Measurements from ENCODE around the gene DAAM1.

The DAAM1 gene

GRCh38 chr14:59190372-59190771, 1.9 kb downstream of the DAAM1 start (continued):
- TF ChIP-seq, protein P1, sequence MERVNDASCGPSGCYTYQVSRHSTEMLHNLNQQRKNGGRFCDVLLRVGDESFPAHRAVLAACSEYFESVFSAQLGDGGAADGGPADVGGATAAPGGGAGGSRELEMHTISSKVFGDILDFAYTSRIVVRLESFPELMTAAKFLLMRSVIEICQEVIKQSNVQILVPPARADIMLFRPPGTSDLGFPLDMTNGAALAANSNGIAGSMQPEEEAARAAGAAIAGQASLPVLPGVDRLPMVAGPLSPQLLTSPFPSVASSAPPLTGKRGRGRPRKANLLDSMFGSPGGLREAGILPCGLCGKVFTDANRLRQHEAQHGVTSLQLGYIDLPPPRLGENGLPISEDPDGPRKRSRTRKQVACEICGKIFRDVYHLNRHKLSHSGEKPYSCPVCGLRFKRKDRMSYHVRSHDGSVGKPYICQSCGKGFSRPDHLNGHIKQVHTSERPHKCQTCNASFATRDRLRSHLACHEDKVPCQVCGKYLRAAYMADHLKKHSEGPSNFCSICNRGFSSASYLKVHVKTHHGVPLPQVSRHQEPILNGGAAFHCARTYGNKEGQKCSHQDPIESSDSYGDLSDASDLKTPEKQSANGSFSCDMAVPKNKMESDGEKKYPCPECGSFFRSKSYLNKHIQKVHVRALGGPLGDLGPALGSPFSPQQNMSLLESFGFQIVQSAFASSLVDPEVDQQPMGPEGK (CRISPR knock-in tag; IDR thresholded peaks at IDR 0.05; ENCODE audit: borderline replicate concordance), result no peak
- TF ChIP-seq, protein P2, sequence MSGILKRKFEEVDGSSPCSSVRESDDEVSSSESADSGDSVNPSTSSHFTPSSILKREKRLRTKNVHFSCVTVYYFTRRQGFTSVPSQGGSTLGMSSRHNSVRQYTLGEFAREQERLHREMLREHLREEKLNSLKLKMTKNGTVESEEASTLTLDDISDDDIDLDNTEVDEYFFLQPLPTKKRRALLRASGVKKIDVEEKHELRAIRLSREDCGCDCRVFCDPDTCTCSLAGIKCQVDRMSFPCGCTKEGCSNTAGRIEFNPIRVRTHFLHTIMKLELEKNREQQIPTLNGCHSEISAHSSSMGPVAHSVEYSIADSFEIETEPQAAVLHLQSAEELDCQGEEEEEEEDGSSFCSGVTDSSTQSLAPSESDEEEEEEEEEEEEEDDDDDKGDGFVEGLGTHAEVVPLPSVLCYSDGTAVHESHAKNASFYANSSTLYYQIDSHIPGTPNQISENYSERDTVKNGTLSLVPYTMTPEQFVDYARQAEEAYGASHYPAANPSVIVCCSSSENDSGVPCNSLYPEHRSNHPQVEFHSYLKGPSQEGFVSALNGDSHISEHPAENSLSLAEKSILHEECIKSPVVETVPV (CRISPR knock-in tag; IDR thresholded peaks at IDR 0.05), result no peak
- TF ChIP-seq GLIS3 (CRISPR knock-in tag; IDR thresholded peaks at IDR 0.05) (no peak), ZFP3 (CRISPR knock-in tag; IDR thresholded peaks at IDR 0.05) (no peak), POU6F1 (CRISPR knock-in tag; IDR thresholded peaks at IDR 0.05; ENCODE audit: borderline replicate concordance, low read depth) (no peak), ARNTL (CRISPR knock-in tag; IDR thresholded peaks at IDR 0.05; ENCODE audit: borderline replicate concordance, low read depth) (no peak), PPARA (CRISPR knock-in tag; IDR thresholded peaks at IDR 0.05; ENCODE audit: borderline replicate concordance) (no peak)

DNA sequence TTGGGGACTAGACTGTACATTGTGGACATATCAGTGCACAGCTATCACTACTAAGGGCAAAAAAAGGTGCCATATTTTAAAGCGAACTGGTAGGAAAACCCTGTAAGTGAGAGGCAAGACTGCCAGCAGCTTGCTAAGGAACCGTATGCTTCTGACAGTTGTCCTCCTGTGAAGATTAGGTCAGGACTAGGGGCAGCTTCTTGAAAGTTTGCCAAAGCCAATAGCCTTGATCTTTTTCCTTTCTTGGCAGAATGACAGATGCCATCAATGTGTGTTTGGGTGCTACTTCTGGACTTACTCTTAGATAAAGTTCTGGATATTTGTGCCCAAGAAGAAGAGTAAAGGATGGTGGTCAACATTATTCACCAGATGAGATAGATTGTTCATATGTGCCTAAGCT, 7.4 kb downstream of the DAAM1 start:
- TF ChIP-seq ZFP3 (CRISPR knock-in tag; IDR thresholded peaks at IDR 0.05) (no peak), CREB5 (CRISPR knock-in tag; IDR thresholded peaks at IDR 0.05; ENCODE audit: low read depth) (no peak), ESRRG (CRISPR knock-in tag; IDR thresholded peaks at IDR 0.05) (no peak), CSDC2 (CRISPR knock-in tag; IDR thresholded peaks at IDR 0.05) (no peak), ZC3H10 (CRISPR knock-in tag; IDR thresholded peaks at IDR 0.05) (no peak), ZFP30 (CRISPR knock-in tag; IDR thresholded peaks at IDR 0.05) (no peak)
- TF ChIP-seq, protein P1 (CRISPR knock-in tag; IDR thresholded peaks at IDR 0.05; ENCODE audit: borderline replicate concordance), result no peak
- ATAC-seq, result no peak

- ATAC-seq, result no peak
- no peak for TF ChIP-seq TCF4 (CRISPR knock-in tag; IDR thresholded peaks at IDR 0.05; ENCODE audit: borderline replicate concordance)
- no peak for TF ChIP-seq TOX (CRISPR knock-in tag; IDR thresholded peaks at IDR 0.05; ENCODE audit: borderline replicate concordance)
- TF ChIP-seq, protein P3, sequence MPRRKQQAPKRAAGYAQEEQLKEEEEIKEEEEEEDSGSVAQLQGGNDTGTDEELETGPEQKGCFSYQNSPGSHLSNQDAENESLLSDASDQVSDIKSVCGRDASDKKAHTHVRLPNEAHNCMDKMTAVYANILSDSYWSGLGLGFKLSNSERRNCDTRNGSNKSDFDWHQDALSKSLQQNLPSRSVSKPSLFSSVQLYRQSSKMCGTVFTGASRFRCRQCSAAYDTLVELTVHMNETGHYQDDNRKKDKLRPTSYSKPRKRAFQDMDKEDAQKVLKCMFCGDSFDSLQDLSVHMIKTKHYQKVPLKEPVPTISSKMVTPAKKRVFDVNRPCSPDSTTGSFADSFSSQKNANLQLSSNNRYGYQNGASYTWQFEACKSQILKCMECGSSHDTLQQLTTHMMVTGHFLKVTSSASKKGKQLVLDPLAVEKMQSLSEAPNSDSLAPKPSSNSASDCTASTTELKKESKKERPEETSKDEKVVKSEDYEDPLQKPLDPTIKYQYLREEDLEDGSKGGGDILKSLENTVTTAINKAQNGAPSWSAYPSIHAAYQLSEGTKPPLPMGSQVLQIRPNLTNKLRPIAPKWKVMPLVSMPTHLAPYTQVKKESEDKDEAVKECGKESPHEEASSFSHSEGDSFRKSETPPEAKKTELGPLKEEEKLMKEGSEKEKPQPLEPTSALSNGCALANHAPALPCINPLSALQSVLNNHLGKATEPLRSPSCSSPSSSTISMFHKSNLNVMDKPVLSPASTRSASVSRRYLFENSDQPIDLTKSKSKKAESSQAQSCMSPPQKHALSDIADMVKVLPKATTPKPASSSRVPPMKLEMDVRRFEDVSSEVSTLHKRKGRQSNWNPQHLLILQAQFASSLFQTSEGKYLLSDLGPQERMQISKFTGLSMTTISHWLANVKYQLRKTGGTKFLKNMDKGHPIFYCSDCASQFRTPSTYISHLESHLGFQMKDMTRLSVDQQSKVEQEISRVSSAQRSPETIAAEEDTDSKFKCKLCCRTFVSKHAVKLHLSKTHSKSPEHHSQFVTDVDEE (CRISPR knock-in tag; IDR thresholded peaks at IDR 0.05), result no peak
- TF ChIP-seq, protein P2 (CRISPR knock-in tag; IDR thresholded peaks at IDR 0.05), result no peak
- TF ChIP-seq ZNF8 (CRISPR knock-in tag; IDR thresholded peaks at IDR 0.05), result no peak
- no peak for TF ChIP-seq CREB5 (CRISPR knock-in tag; IDR thresholded peaks at IDR 0.05; ENCODE audit: low read depth)
- TF ChIP-seq SNAI2 (CRISPR knock-in tag; IDR thresholded peaks at IDR 0.05), result no peak
- TF ChIP-seq POU6F1 (CRISPR knock-in tag; IDR thresholded peaks at IDR 0.05; ENCODE audit: borderline replicate concordance, low read depth), result no peak
- TF ChIP-seq ZC3H10 (CRISPR knock-in tag; IDR thresholded peaks at IDR 0.05), result no peak
- no peak for TF ChIP-seq ZFP3 (CRISPR knock-in tag; IDR thresholded peaks at IDR 0.05)
Observed at GRCh38 chr14:59197695-59198262, 9.3 kb downstream of the DAAM1 start.

All from SK-N-SH treated with all-trans-retinoic acid at 6 μM for 48 hours (cell line).